ENCODE data around the gene TBPL2.
A peak's percentile ranks its signal among the peaks of the same experiment; 100 is the strongest.
"Not testable (repeated sequence)": the region's sequence is repeated elsewhere in the genome, so short reads cannot be mapped to it uniquely, and the experiment has no call there.

TBPL2 gene

DNA sequence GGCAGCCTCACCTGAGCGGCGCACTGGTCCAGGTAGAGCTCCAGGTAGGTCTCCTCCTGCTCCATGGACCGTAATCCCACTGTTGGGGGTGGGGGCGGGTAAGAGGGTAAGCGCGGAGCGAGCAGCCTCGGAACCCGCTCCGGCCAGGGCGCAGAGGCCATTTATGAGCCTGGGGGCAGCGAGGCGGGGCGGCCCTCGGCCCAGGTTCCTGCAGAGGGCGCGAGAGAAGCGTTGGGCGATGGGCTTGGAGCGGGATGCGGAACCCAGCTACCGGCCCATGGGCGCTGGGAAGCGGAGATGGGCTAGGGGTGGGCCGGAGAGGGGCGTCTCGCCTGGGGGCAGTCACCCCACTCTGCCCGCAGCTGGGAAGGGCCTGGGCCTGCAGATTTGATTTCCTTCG, at the start of gene TBPL2:
TSS of gene TBPL2 (minus strand) at position 232 of the 400 bp plus-strand sequence. CDS start at position 65, 167 bp downstream.
- H3K4me3 ChIP-seq (ENCODE audit: low read depth, low read length) = no peak within 1 kb of the TSS
- DNase-seq (ENCODE audit: low read depth) = no peak

- DNase-seq (ENCODE audit: low read depth) = no peak
- no peak overlapping the region for H3K4me3 ChIP-seq (ENCODE audit: low read depth, low read length)
Measured at GRCh38 chr14:55488204-55488603, 47.8 kb upstream of the TBPL2 start.

DNA sequence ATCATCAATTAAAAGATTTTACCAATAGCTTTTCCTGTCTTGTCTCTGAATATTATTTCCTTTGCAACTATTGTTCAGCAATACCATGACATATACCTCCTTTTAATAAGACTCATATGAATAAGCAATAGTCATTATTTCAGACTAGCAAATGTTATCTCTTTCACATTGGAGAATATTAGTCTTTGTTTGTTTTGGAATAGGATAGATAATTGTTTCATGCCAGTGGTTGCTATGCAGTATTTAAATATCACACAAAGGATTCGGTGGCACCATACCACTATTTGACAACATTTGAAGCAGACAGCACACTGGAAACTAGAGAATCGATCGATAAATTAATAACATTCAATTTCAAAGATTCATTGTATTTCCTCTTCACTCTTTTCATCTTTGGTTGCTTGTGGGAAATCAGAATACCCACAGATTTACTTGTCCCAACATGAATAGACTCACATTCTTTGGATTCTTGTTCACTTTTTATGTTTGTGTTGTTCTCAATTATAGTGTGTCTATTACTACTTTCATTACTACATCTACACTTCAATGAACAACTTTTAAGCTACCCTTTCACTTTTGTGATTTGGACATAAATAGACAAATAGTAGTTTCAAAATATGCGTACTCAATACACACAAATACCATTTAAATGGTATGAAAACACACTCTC, 42.7 kb upstream of the TBPL2 start:
- no peak overlapping the region for H3K4me3 ChIP-seq (ENCODE audit: low read depth, low read length)
- no peak for DNase-seq (ENCODE audit: low read depth)

- no peak overlapping the region for H3K4me3 ChIP-seq (ENCODE audit: low read depth, low read length)
- DNase-seq (ENCODE audit: low read depth) = no peak
Measured at GRCh38 chr14:55481769-55482168, 41.4 kb upstream of the TBPL2 start.

- no peak for DNase-seq (ENCODE audit: low read depth)
- no peak overlapping the region for H3K4me3 ChIP-seq (ENCODE audit: low read depth, low read length)
Measured at GRCh38 chr14:55477680-55478079, 37.3 kb upstream of the TBPL2 start.

DNA sequence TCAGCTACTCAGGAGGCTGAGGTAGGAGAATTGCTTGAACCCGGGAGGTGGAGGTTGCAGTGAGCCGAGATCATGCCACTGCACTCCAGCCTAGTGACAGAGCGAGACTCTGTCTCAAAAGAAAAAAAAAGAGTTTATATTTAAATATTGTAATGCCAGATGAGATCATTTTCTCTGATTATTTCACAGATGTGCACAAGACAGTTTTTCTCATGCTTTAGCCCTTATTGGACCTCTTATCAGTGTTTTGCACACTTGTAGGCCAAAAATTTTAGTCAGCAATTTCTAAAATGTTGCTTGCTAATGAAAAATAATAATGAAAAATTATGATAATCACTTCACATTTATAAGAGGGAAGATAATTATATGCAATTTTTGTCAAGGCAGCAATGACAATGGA, 36.0 kb upstream of the TBPL2 start:
- H3K4me3 ChIP-seq (ENCODE audit: low read depth, low read length); DNase-seq (ENCODE audit: low read depth): not testable (repeated sequence)

GRCh38 chr14:55473786-55474185, 33.4 kb upstream of the TBPL2 start:
- no peak overlapping the region for H3K4me3 ChIP-seq (ENCODE audit: low read depth, low read length)
- no peak for DNase-seq (ENCODE audit: low read depth)

DNA sequence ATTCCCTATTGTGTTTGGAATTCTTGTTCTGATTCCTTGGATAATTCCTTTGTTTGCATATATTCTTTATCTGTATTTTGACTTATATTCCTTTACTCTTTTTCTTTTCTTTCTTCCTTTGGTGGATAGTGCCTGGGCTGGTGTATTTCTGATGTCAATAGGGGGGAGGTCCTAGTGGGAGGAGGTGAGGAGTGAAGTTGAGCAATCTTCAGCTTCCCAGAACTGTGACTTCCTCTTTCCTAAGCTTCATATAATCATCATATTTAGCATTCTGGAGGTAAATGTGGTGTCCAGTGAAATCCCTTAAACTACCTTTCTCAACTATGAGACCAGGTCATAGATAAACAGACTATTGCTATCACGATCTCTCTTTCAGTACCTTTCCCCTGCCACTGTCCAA, 29.6 kb upstream of the TBPL2 start:
- no peak overlapping the region for H3K4me3 ChIP-seq (ENCODE audit: low read depth, low read length)
- no peak for DNase-seq (ENCODE audit: low read depth)

DNA sequence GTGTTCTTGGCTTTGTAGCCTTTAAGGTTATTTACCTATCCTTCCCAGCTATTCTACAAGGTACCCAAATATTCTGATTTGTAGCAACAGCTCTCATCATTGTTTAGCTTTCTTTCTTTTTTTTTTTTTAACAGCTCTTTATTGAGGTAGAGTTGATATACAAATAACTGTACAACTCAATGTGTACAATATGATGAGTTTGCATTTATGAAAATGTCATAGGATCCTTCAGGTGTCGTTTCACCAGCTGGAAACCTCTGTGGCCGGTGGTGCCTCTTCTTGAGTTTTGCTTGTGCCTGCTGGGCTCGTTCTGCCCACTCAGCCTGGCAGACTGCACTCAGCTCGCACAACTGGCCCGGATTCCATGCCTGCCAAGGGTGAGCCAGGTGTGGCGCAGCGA, 26.9 kb upstream of the TBPL2 start:
- DNase-seq (ENCODE audit: low read depth) = no peak
- H3K4me3 ChIP-seq (ENCODE audit: low read depth, low read length) = no peak overlapping the region

DNA sequence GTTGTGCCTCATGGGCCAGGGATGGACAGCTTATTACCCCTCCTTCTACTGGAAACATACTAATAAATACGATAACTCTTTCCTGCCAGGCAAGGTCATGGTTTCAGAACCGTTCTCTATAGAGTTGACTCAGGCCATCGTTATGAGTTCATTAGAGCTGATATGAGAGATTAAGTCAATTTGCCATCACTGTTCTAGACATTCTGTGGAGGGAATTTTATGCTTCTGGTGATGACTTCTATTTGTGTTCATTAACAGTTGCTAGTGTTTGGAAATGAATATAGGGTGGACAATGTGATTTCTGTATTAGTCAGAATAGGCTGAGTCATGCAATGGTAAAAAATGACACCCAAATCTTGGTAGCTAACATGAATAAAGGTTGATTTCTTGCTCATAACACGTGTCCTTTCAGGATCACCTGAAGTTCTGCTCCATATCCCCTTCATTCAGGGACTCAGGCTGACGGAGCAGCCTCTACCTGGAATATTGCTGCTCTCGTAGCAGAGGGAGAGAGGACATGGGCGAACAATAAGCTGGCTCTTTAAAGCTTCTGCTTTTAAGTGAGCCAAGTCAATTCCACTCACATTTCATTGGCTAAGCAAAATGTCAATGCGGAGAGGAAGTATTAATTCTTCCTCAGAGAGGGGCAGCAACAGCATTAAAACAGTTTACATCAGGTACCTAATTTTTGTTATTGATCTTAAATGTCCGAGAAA, 18.5 kb upstream of the TBPL2 start:
- no peak overlapping the region for H3K4me3 ChIP-seq (ENCODE audit: low read depth, low read length)
- no peak for DNase-seq (ENCODE audit: low read depth)

- no peak overlapping the region for H3K4me3 ChIP-seq (ENCODE audit: low read depth, low read length)
- DNase-seq (ENCODE audit: low read depth) = no peak
Measured at GRCh38 chr14:55457496-55457895, 17.1 kb upstream of the TBPL2 start.

DNA sequence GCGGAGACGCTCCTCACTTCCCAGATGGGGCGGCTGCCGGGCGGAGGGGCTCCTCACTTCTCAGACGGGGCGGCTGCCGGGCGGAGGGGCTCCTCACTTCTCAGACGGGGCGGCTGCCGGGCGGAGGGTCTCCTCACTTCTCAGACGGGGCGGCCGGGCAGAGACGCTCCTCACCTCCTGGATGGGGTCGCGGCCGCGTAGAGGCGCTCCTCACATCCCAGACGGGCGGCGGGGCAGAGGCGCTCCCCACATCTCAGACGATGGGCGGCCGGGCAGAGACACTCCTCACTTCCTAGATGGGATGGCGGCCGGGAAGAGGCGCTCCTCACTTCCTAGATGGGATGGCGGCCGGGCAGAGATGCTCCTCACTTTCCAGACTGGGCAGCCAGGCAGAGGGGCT, 16.0 kb upstream of the TBPL2 start:
- DNase-seq (ENCODE audit: low read depth); H3K4me3 ChIP-seq (ENCODE audit: low read depth, low read length): not testable (repeated sequence)

- peak; percentile 87 for DNase-seq (ENCODE audit: low read depth)
- H3K4me3 ChIP-seq (ENCODE audit: low read depth, low read length) = no peak overlapping the region
Measured at GRCh38 chr14:55454264-55455002, 14.0 kb upstream of the TBPL2 start.

- no peak overlapping the region for H3K4me3 ChIP-seq (ENCODE audit: low read depth, low read length)
- no peak for DNase-seq (ENCODE audit: low read depth)
Measured at GRCh38 chr14:55451950-55452349, 11.5 kb upstream of the TBPL2 start.

DNA sequence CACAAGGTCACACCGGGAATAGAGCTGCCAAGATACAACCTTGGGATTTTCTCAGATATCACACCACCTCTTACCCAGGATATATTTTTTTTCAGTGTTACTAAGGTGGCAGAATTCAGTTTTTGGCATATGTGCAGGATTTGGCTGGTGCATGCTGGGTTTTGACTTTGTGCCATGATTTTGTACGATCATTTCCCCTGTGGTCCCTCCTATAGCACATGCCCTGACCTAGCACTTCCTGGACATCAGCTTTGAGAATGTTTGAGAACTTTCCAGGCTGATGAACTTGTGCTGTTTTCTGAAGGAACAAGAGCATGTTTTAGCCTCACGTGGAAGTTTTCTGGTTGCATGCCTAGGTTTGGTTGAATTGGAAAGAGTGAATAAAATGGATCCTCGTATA, 11.0 kb upstream of the TBPL2 start:
- peak; percentile 62 for DNase-seq (ENCODE audit: low read depth)
- no peak overlapping the region for H3K4me3 ChIP-seq (ENCODE audit: low read depth, low read length)

- no peak overlapping the region for H3K4me3 ChIP-seq (ENCODE audit: low read depth, low read length)
- no peak for DNase-seq (ENCODE audit: low read depth)
Measured at GRCh38 chr14:55450987-55451386, 10.6 kb upstream of the TBPL2 start.

GRCh38 chr14:55450539-55450938, 10.1 kb upstream of the TBPL2 start:
- DNase-seq (ENCODE audit: low read depth) = no peak
- no peak overlapping the region for H3K4me3 ChIP-seq (ENCODE audit: low read depth, low read length)

GRCh38 chr14:55450124-55450523, 9.7 kb upstream of the TBPL2 start:
- DNase-seq (ENCODE audit: low read depth) = no peak
- H3K4me3 ChIP-seq (ENCODE audit: low read depth, low read length) = no peak overlapping the region

DNA sequence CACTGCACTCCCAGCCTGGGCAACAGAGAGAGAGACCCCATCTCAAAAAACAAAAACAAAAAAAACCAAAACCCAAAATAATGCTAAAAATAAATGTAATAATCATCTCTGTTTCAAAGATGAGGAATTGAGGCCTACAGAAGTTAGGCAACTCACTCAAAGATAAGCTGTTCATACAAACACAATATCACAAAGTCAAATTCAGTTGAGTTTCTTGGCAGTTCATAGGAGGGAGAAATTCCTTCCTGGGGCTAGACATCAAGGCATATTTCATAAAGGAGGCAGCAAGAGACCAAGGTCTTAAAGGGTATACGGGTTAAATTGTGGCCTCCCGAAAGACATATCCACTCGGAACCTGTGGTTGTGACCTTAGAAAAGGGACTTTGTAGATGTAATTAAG, 8.7 kb upstream of the TBPL2 start:
- H3K4me3 ChIP-seq (ENCODE audit: low read depth, low read length) = no peak overlapping the region
- DNase-seq (ENCODE audit: low read depth) = no peak

GRCh38 chr14:55448141-55448614, 7.8 kb upstream of the TBPL2 start:
- peak; percentile 96 for DNase-seq (ENCODE audit: low read depth)

More at GRCh38 chr14:55448141-55448614, 7.8 kb upstream of the TBPL2 start:
- H3K4me3 ChIP-seq (ENCODE audit: low read depth, low read length) = no peak overlapping the region
